ENCODE measurements around the gene CIT.

The CIT gene

GRCh38 chr12:119807380-119807779, 69.7 kb downstream of the CIT start:
- DNase-seq (ENCODE audit: insufficient read length, low spot score) (no peak), FAIRE-seq (no peak)

- FAIRE-seq (no peak), DNase-seq (ENCODE audit: insufficient read length, low spot score) (no peak)
Observed at GRCh38 chr12:119804011-119804641, 73.0 kb downstream of the CIT start.

DNA sequence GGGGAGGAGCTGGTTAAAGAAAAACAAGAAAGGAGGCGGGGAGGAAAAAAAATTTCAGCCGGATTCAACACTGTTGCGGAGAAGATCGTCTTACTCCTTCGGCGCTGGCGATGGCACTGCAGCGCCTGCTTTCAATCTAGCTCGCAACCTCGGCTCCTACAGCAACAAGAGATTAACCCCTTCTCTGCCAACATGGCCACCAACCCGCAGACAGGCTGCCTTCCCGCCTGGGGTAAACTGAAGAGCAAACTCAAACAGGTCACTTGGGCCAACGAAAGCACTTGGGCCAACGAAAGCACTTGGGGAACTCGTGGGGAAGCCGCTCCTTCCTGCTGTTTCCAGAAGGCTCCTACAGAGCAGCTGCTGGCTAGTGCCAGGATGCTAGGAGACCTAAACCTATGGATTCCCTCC, 73.7 kb downstream of the CIT start:
- DNase-seq (ENCODE audit: insufficient read length, low spot score) (no peak), FAIRE-seq (no peak)

GRCh38 chr12:119802472-119802871, 74.6 kb downstream of the CIT start:
- no peak for DNase-seq (ENCODE audit: insufficient read length, low spot score)
- no peak for FAIRE-seq

- DNase-seq (ENCODE audit: insufficient read length, low spot score) (no peak), FAIRE-seq (no peak)
Observed at GRCh38 chr12:119797090-119797489, 80.0 kb downstream of the CIT start.

DNA sequence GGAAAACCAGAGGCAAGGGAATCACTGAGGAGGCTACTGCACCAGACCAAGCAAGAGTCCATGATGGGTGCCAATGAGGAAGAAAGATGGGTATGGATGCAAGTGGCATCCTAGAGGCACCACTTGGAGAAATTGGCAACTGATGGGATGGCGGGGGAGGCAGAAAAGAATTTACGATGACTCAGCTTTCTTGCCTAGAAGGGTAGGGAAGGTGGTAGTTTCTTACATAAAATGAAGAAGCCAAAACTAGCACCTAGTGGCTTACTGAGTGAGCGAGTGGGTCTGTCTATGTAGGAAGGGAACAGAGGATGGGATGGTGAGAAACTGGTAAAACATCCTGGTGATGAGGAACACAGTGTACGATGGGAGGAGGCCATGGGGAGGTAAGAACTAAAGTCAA, 80.8 kb downstream of the CIT start:
- FAIRE-seq (no peak), DNase-seq (ENCODE audit: insufficient read length, low spot score) (no peak)

DNA sequence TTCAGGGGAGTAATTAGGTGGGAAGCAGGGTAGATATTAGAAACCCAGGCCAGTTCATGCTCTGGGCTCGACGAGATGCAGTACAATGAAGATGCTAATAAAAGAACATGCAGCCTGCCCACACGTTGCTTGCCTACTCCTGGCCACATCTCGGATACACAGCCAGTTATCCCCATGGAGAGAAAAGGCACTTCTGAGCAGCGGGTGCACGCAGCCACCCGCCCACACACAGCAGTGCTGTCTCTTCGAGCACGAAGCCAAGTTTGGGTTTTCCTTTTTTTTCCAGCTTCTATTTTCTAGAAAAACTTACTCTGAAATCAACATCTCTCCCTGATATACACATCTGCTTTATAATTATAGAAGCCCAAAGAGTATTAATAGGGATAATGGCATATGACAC, 85.7 kb downstream of the CIT start:
- no peak for DNase-seq (ENCODE audit: insufficient read length, low spot score)
- no peak for FAIRE-seq

GRCh38 chr12:119788786-119789185, 88.3 kb downstream of the CIT start:
- DNase-seq (ENCODE audit: insufficient read length, low spot score) (no peak), FAIRE-seq (no peak)

- DNase-seq (ENCODE audit: insufficient read length, low spot score) = no peak
- FAIRE-seq = no peak
Observed at GRCh38 chr12:119786539-119786938, 90.6 kb downstream of the CIT start.

- DNase-seq (ENCODE audit: insufficient read length, low spot score) = no peak
- no peak for FAIRE-seq
Observed at GRCh38 chr12:119784673-119785072, 92.4 kb downstream of the CIT start.

GRCh38 chr12:119783787-119784186, 93.3 kb downstream of the CIT start:
- FAIRE-seq = no peak
- no peak for DNase-seq (ENCODE audit: insufficient read length, low spot score)

GRCh38 chr12:119781804-119782203, 95.3 kb downstream of the CIT start:
- FAIRE-seq (no peak), DNase-seq (ENCODE audit: insufficient read length, low spot score) (no peak)

GRCh38 chr12:119780786-119781434, 96.2 kb downstream of the CIT start:
- no peak for DNase-seq (ENCODE audit: insufficient read length, low spot score)
- no peak for FAIRE-seq

GRCh38 chr12:119775246-119775895, 101.7 kb downstream of the CIT start:
- FAIRE-seq (no peak), DNase-seq (ENCODE audit: insufficient read length, low spot score) (no peak)

- FAIRE-seq = no peak
- DNase-seq (ENCODE audit: insufficient read length, low spot score) = no peak
Observed at GRCh38 chr12:119772431-119772830, 104.7 kb downstream of the CIT start.

DNA sequence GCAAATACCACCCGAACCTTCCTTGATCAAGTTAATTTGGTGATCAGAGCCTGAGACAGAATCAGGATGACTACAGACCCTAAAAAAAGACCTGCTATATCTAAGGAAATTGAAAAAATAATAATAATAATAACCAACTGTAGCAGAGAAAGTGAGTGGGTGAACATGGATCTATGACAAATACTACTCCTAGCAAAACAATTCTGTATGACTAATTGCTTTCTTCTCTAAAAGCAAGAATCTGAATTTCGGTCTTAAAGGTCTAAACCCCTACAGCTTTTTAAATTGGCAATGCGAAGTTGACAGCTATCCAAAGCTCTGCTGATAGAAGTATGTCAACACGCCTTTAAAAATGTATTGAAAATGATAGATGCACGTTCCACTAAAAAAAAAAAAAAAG, 107.0 kb downstream of the CIT start:
- DNase-seq (ENCODE audit: insufficient read length, low spot score) (no peak), FAIRE-seq (no peak)

- DNase-seq (ENCODE audit: insufficient read length, low spot score) (no peak), FAIRE-seq (no peak)
Observed at GRCh38 chr12:119762619-119763018, 114.5 kb downstream of the CIT start.

DNA sequence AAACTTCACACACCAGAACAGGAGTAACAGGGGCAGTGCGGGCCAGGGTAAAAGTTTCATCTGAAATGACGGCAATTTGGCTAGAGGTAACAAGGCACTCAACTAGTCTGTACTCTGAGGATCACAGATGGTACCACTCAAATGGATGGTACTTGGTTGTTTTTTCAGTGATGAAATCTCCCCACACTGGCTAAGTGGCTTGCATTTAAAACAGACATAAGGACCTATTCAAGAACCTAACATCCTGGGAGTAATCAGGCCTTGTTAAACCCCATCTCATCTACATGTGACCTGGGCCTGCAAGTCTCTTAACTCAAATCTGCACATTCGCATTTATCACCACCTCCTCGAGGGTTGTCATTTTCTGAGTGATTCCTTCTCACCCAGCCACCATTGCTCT, 118.4 kb downstream of the CIT start:
- no peak for FAIRE-seq
- DNase-seq (ENCODE audit: insufficient read length, low spot score) = no peak

DNA sequence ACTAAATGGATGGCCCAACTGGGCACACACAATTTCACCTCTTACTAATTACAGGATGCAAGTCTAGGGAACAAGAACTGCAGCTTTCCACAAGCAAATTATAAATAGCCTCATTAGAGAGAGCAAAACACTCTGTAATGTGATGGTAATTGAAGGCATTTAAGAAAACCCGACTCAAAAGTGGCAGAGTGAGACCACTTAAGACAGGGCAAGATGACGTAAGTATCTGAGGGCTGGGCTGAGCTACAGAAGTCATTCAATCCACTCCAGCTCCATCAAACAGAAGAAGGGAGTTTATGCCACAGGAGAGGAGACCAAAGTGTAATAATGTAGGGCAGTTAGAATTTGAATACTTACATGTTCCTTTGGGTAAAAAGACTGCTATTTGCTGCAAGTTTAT, 118.9 kb downstream of the CIT start:
- DNase-seq (ENCODE audit: insufficient read length, low spot score) = no peak
- FAIRE-seq = no peak

DNA sequence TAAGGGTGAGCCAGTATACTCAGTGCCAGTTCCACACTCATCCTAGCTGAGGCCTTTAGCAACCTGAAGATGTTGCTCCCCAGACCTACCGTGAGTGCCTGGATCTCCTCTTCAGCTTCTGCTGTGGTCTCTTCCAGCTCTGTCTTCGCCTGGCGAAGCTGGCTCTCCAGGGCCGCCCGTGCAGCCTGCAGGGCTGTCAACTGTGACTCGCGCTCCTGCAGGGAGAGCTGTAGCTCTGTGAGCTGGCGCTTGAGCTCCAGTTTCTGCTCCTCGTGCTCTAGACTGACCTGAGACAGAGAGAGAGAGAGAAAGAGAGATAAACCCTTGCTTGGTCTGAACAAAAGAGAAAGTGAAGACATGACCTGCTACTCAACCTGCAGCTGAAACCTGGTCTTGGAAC, 125.2 kb downstream of the CIT start:
- FAIRE-seq = no peak
- no peak for DNase-seq (ENCODE audit: insufficient read length, low spot score)

DNA sequence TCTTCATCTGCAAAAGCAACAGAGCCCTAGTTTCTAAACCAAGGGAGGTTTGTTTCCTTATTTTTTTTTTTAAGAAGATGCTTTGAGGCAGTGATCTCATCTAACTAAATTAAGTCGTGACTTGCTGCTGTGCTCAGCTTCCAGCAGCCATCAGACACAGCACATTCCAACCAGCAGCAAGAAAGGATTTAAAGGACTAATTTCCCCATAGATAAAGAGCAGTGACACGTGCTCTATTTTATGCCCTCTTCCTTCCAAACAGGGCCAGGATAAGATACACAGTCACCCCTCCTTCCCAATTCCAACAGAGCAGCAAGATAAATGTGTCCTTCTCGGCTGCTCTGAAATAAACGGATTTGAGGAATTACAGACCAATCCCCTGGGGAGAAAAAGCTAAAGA, 127.5 kb downstream of the CIT start:
- DNase-seq (ENCODE audit: insufficient read length, low spot score) (no peak), FAIRE-seq (no peak)

GRCh38 chr12:119748497-119748896, 128.6 kb downstream of the CIT start:
- FAIRE-seq (no peak), DNase-seq (ENCODE audit: insufficient read length, low spot score) (no peak)

Measured in GM19239 (cell line).